ENCODE results near the gene DOCK4.

The DOCK4 gene

DNA sequence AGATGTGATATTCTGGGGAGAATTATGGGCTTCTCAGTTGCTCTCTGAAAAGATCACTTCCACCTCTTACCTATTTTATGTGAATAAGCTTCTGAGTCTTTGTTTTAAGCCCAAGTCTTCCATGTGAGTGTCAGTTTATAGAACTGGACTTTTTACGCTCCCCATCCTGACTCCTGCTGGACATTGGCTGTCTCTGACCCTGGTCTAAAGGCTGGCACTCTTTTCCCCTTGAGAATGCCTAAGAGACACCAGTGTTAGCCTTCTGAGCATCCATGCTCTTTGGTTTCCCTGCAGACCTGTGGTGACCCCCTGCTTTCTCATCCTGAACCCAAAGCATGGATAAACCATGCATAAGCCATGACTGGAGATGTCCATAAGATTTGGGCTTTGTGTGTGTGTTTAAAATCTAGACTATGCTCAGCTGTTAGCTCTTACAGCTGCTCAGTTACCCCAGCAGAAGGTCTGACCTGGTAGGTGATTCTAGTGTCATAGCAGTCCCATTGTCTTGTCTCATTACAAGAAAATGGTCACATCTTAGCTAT lies 495.3 kb downstream of the DOCK4 start:
- TF ChIP-seq, protein P1, sequence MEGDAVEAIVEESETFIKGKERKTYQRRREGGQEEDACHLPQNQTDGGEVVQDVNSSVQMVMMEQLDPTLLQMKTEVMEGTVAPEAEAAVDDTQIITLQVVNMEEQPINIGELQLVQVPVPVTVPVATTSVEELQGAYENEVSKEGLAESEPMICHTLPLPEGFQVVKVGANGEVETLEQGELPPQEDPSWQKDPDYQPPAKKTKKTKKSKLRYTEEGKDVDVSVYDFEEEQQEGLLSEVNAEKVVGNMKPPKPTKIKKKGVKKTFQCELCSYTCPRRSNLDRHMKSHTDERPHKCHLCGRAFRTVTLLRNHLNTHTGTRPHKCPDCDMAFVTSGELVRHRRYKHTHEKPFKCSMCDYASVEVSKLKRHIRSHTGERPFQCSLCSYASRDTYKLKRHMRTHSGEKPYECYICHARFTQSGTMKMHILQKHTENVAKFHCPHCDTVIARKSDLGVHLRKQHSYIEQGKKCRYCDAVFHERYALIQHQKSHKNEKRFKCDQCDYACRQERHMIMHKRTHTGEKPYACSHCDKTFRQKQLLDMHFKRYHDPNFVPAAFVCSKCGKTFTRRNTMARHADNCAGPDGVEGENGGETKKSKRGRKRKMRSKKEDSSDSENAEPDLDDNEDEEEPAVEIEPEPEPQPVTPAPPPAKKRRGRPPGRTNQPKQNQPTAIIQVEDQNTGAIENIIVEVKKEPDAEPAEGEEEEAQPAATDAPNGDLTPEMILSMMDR (IDR thresholded peaks at IDR 0.05): no peak
- Mint-ChIP-seq H3K27ac (no peak overlapping the region), H3K36me3 (ENCODE audit: low read depth) (no peaks in the 10 kb centered on the region), H3K9me3 (peaks cover 6% of the 10 kb centered on the region), H3K27me3 (ENCODE audit: low read depth, poor library complexity) (peaks cover 11% of the 10 kb centered on the region), H3K4me3 (no peak overlapping the region), H3K4me1 (no peaks in the 10 kb centered on the region)
- DNase-seq: no peak

GRCh38 chr7:111708072-111708471 lies 498.1 kb downstream of the DOCK4 start:
- H3K4me3 Mint-ChIP-seq: no peak overlapping the region
- no peak overlapping the region for H3K27ac Mint-ChIP-seq
- no peaks in the 10 kb centered on the region for H3K4me1 Mint-ChIP-seq
- H3K36me3 Mint-ChIP-seq (ENCODE audit: low read depth): no peaks in the 10 kb centered on the region
- peaks cover 11% of the 10 kb centered on the region for H3K27me3 Mint-ChIP-seq (ENCODE audit: low read depth, poor library complexity)
- TF ChIP-seq, protein P1 (IDR thresholded peaks at IDR 0.05): no peak
- no peak for DNase-seq
- peaks cover 26% of the 10 kb centered on the region for H3K9me3 Mint-ChIP-seq

GRCh38 chr7:111705807-111706206 lies 500.4 kb downstream of the DOCK4 start:
- TF ChIP-seq, protein P1 (IDR thresholded peaks at IDR 0.05): no peak
- no peak for DNase-seq
- Mint-ChIP-seq H3K4me3 (no peak overlapping the region), H3K27ac (no peak overlapping the region), H3K4me1 (no peaks in the 10 kb centered on the region), H3K27me3 (ENCODE audit: low read depth, poor library complexity) (peaks cover 7% of the 10 kb centered on the region), H3K9me3 (peaks cover 26% of the 10 kb centered on the region), H3K36me3 (ENCODE audit: low read depth) (no peaks in the 10 kb centered on the region)

- Mint-ChIP-seq H3K36me3 (ENCODE audit: low read depth) (no peaks in the 10 kb centered on the region), H3K4me3 (no peak overlapping the region), H3K4me1 (no peaks in the 10 kb centered on the region), H3K27ac (no peak overlapping the region), H3K27me3 (ENCODE audit: low read depth, poor library complexity) (no peaks in the 10 kb centered on the region), H3K9me3 (no peaks in the 10 kb centered on the region)
- DNase-seq: no peak
- TF ChIP-seq, protein P1 (IDR thresholded peaks at IDR 0.05): no peak
Measured at GRCh38 chr7:111697771-111698170, 508.4 kb downstream of the DOCK4 start.

DNA sequence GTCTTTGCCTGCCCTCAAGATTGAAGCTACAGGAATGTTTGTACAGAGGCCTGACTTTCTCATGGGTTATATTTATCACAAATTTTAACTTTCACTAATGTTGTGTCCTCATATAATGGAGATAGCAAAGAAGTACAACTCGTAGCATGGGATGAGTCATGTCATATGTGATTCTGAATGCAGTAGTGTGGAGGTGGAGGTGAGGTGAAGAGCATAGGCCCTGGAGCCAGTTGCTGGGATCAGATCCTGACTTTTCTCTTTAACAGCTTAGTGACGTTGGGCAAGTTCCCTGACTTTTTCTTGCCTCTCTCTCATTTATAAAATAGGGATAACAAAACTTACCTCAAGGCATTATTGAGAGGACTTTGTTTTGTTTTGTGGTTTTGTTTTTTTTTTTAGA lies 511.8 kb downstream of the DOCK4 start:
- Mint-ChIP-seq H3K27me3 (ENCODE audit: low read depth, poor library complexity) (no peaks in the 10 kb centered on the region), H3K27ac (no peak overlapping the region), H3K9me3 (no peaks in the 10 kb centered on the region), H3K4me1 (no peaks in the 10 kb centered on the region), H3K36me3 (ENCODE audit: low read depth) (no peaks in the 10 kb centered on the region), H3K4me3 (no peak overlapping the region)
- DNase-seq: no peak
- TF ChIP-seq, protein P1 (IDR thresholded peaks at IDR 0.05): no peak

- no peak for DNase-seq
- H3K4me1 Mint-ChIP-seq: no peaks in the 10 kb centered on the region
- TF ChIP-seq, protein P1 (IDR thresholded peaks at IDR 0.05): no peak
- no peak overlapping the region for H3K27ac Mint-ChIP-seq
- no peak overlapping the region for H3K4me3 Mint-ChIP-seq
- H3K36me3 Mint-ChIP-seq (ENCODE audit: low read depth): no peaks in the 10 kb centered on the region
- no peaks in the 10 kb centered on the region for H3K9me3 Mint-ChIP-seq
- no peaks in the 10 kb centered on the region for H3K27me3 Mint-ChIP-seq (ENCODE audit: low read depth, poor library complexity)
Measured at GRCh38 chr7:111690364-111691111, 515.7 kb downstream of the DOCK4 start.
